ENCODE data around the gene ZNF396. TPM values are rescaled to one million over a fixed set of nuclear protein-coding genes. Genes with fewer than 3 reads are reported as not detected.

ZNF396 gene
- total and polyA plus RNA-seq, 9 of the 15 experiments (the other 6 are each of a cell fraction or from before 2014, with no cell fraction given): 0.73 to 2.3 (median 1.9) TPM

- TF ChIP-seq IRF2 (CRISPR knock-in tag; IDR thresholded peaks at IDR 0.05): no peak
- no peak for TF ChIP-seq RBM34 (IDR thresholded peaks at IDR 0.05; ENCODE audit: borderline replicate concordance, insufficient read depth, low read length)
- peak; percentile 82 for TF ChIP-seq MBD2 (IDR thresholded peaks at IDR 0.05; ENCODE audit: borderline replicate concordance, low read depth)
- no peak for TF ChIP-seq FOS (IDR thresholded peaks at IDR 0.05; ENCODE audit: extremely low read depth, insufficient read length)
- TF ChIP-seq NR4A1 (CRISPR knock-in tag; IDR thresholded peaks at IDR 0.05): no peak
- no peak; the same call in 1 of the 2 replicates for TF ChIP-seq NR4A1 (tag; IDR thresholded peaks at IDR 0.05)
- no peak for TF ChIP-seq MTF1 (CRISPR knock-in tag; IDR thresholded peaks at IDR 0.05; ENCODE audit: borderline replicate concordance)
- TF ChIP-seq RREB1 (CRISPR knock-in tag; IDR thresholded peaks at IDR 0.05): no peak
- TF ChIP-seq BMI1 (IDR thresholded peaks at IDR 0.05; ENCODE audit: low read length): peak; percentile 86
- TF ChIP-seq FOXA3 (CRISPR knock-in tag; conservative IDR thresholded peaks at IDR 0.05 in 1 of 2, IDR thresholded peaks at IDR 0.05 in 1 of 2): no peak
- TF ChIP-seq ZFPM2 (CRISPR knock-in tag; IDR thresholded peaks at IDR 0.05): 0 out of 2 replicates have a peak, but pooled peaks have one; percentile 30
- no peak for TF ChIP-seq PREB (CRISPR knock-in tag; IDR thresholded peaks at IDR 0.05)
- no peak for TF ChIP-seq PKNOX1 (IDR thresholded peaks at IDR 0.05)
- no peak for TF ChIP-seq ZNF232 (CRISPR knock-in tag; IDR thresholded peaks at IDR 0.05)
- no peak for TF ChIP-seq ZNF41 (CRISPR knock-in tag; conservative IDR thresholded peaks at IDR 0.05)
Observed at GRCh38 chr18:35343936-35344735, 33.0 kb downstream of the ZNF396 start, which contains the start of gene ZNF24 (continued).

All from K562 (cell line).